ENCODE results near the gene C13orf46.

Gene C13orf46

DNA sequence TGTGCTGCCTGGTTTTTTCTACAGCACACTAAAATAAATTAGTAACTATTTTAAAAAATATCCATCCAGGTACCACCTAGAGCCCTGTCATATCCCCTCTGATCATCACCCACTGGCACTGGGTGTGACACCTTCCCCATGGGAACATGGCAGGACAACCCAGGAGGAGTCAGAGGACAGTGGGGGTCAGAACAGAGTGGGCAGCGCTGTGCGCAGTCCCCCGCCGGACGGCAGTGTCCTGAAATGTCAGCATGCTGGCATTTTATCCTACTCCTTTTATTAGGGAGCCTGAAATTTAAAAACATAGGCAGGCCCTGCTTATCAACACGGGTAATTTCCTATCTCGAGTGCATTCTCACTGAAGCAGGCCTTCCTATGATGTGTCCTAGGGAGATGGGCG lies 67.9 kb downstream of the C13orf46 start:
- no peak overlapping the region for H3K9ac ChIP-seq (ENCODE audit: low read length)
- H3K27me3 ChIP-seq (ENCODE audit: control insufficient read depth, insufficient read depth, low read length): no peaks in the 10 kb centered on the region
- H3K4me1 ChIP-seq (ENCODE audit: control insufficient read depth, insufficient read depth, low read length): 0 out of 2 replicates have a peak, but pooled peaks cover 3% of the 10 kb centered on the region
- no peak overlapping the region for H3K4me3 ChIP-seq (ENCODE audit: low read depth, low read length)
- H3K9me3 ChIP-seq (ENCODE audit: control insufficient read depth, insufficient read depth, low read depth, low read length): no peaks in the 10 kb centered on the region
- H3K36me3 ChIP-seq (ENCODE audit: control insufficient read depth, insufficient read depth, low read length): no peaks in the 10 kb centered on the region
- H3K27ac ChIP-seq (ENCODE audit: low read depth, low read length): no peak overlapping the region

DNA sequence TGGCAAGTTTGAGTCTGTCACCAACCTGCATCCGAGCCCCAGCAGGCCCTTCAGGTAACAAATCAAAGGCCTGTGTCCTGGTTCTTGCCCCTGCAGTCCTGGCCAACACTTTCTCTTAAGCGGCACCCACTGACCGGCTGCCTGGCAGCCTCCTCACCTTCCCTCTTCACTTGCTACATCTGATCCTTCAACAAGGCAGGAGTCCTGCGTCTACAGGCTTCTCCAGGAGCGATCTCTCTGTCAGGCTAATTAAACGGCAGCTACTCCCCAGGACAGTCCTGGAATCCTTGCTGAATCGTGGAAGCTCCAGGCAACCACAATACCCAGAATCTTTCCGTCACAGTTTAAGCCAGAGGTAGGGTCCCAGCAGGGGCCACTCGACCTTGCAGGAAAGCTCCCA lies 68.9 kb downstream of the C13orf46 start:
- no peak overlapping the region for H3K27ac ChIP-seq (ENCODE audit: low read depth, low read length)
- H3K9ac ChIP-seq (ENCODE audit: low read length): no peak overlapping the region
- 0 out of 2 replicates have a peak, but pooled peaks cover 3% of the 10 kb centered on the region for H3K4me1 ChIP-seq (ENCODE audit: control insufficient read depth, insufficient read depth, low read length)
- H3K36me3 ChIP-seq (ENCODE audit: control insufficient read depth, insufficient read depth, low read length): no peaks in the 10 kb centered on the region
- H3K9me3 ChIP-seq (ENCODE audit: control insufficient read depth, insufficient read depth, low read depth, low read length): no peaks in the 10 kb centered on the region
- H3K4me3 ChIP-seq (ENCODE audit: low read depth, low read length): no peak overlapping the region
- H3K27me3 ChIP-seq (ENCODE audit: control insufficient read depth, insufficient read depth, low read length): no peaks in the 10 kb centered on the region

DNA sequence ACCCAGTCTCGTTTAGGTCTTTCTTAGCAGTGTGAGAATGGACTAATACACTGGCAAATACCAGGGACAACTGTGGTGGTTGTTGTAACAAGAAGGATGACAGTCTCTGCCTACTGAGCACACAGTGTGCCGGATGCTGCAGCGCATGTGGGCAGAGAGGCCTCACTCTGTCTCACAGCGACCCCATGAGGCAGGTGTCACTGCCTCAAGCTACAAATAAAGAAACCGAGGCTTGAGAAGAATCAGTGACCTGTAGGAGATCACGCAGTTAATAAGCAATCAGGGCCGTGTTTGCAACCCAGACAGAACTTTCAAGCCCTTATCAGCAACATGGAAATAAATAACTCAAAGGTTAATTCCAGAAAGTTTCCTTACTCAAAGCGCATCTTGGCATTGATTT lies 69.5 kb downstream of the C13orf46 start:
- no peak overlapping the region for H3K9ac ChIP-seq (ENCODE audit: low read length)
- 0 out of 2 replicates have a peak, but pooled peaks cover 3% of the 10 kb centered on the region for H3K4me1 ChIP-seq (ENCODE audit: control insufficient read depth, insufficient read depth, low read length)
- H3K27ac ChIP-seq (ENCODE audit: low read depth, low read length): no peak overlapping the region

DNA sequence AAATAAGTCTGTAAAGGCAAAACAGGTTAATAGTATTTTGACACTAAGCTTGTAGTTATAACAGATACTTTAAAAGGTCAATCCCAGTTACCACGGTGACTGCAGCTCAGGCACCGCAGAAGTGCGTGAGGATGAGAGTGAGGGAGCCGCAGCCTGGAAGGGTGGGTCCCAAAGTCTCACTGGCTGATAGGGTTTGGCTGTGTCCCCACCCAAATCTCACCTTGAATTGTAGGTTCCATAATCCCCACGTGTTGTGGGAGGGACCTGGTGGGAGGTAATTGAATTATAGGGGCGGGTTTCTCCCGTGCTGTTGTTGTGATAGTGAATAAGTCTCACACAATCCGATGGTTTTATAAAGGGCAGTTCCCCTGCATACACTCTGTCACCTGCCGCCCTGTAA lies 70.0 kb downstream of the C13orf46 start:
- H3K9ac ChIP-seq (ENCODE audit: low read length): no peak overlapping the region
- no peak overlapping the region for H3K27ac ChIP-seq (ENCODE audit: low read depth, low read length)
- no peaks in the 10 kb centered on the region for H3K27me3 ChIP-seq (ENCODE audit: control insufficient read depth, insufficient read depth, low read length)
- no peaks in the 10 kb centered on the region for H3K36me3 ChIP-seq (ENCODE audit: control insufficient read depth, insufficient read depth, low read length)
- no peak overlapping the region for H3K4me3 ChIP-seq (ENCODE audit: low read depth, low read length)
- no peaks in the 10 kb centered on the region for H3K9me3 ChIP-seq (ENCODE audit: control insufficient read depth, insufficient read depth, low read depth, low read length)
- H3K4me1 ChIP-seq (ENCODE audit: control insufficient read depth, insufficient read depth, low read length): 0 out of 2 replicates have a peak, but pooled peaks cover 3% of the 10 kb centered on the region

More for the DNA sequence above, 69.5 kb downstream of the C13orf46 start:
- H3K36me3 ChIP-seq (ENCODE audit: control insufficient read depth, insufficient read depth, low read length): no peaks in the 10 kb centered on the region
- H3K9me3 ChIP-seq (ENCODE audit: control insufficient read depth, insufficient read depth, low read depth, low read length): no peaks in the 10 kb centered on the region
- H3K27me3 ChIP-seq (ENCODE audit: control insufficient read depth, insufficient read depth, low read length): no peaks in the 10 kb centered on the region
- no peak overlapping the region for H3K4me3 ChIP-seq (ENCODE audit: low read depth, low read length)

All from HUES6 (cell line).